Smooth muscle cell (in vitro differentiated cells): Measurements from ENCODE around the gene NEURL1. TPM values are rescaled to one million over a fixed set of nuclear protein-coding genes. Genes with fewer than 3 reads are reported as not detected.

Experiments
- DNase-seq: peaks from one replicate; lab custom pipeline; 2025; ENCODE audit not compliant: unreplicated experiment; lab: John Stamatoyannopoulos, UW
- H2AFZ ChIP-seq: fragments of 200-600 bp; sonication (generic); 2 replicates; pipeline ENCODE4 v1.6.0; 2016; ENCODE audit warnings: antibody characterized with exemption, low read depth, mild to moderate bottlenecking
- H3F3A ChIP-seq: fragments of 200-600 bp; sonication (generic); 2 replicates; pipeline ENCODE4 v1.6.0; 2017; ENCODE audit warnings: antibody characterized with exemption, low read depth
- H3K27ac ChIP-seq: fragments of 200-600 bp; sonication (generic); 2 replicates; pipeline ENCODE4 v1.5.1; 2016; ENCODE audit warnings: low read depth, mild to moderate bottlenecking
- H3K27me3 ChIP-seq: fragments of 200-600 bp; sonication (generic); 2 replicates; pipeline ENCODE4 v1.6.1; 2016; ENCODE audit warnings: low read depth, mild to moderate bottlenecking
- H3K36me3 ChIP-seq: fragments of 200-600 bp; sonication (generic); 2 replicates; pipeline ENCODE4 v1.5.1; 2016; ENCODE audit warnings: low read depth
- H3K4me1 ChIP-seq: fragments of 200-600 bp; sonication (generic); 2 replicates; pipeline ENCODE4 v1.5.1; 2016; ENCODE audit warnings: low read depth
- H3K4me2 ChIP-seq: fragments of 200-600 bp; sonication (generic); 2 replicates; pipeline ENCODE4 v1.6.0; 2016; ENCODE audit warnings: mild to moderate bottlenecking
- H3K4me3 ChIP-seq: fragments of 200-600 bp; sonication (generic); 2 replicates; pipeline ENCODE4 v1.5.1; 2016; ENCODE audit warnings: mild to moderate bottlenecking
- H3K79me2 ChIP-seq: fragments of 200-600 bp; sonication (generic); 2 replicates; pipeline ENCODE4 v1.6.0; 2016; ENCODE audit warnings: low read depth, mild to moderate bottlenecking
- H3K9ac ChIP-seq: fragments of 200-600 bp; sonication (generic); 2 replicates; pipeline ENCODE4 v1.6.0; 2016; ENCODE audit warnings: low read depth
- H3K9me3 ChIP-seq: fragments of 200-600 bp; sonication (generic); replicated peaks from 2 replicates; pipeline ENCODE4 v1.5.1; 2016; ENCODE audit warnings: low read depth
- H4K20me1 ChIP-seq: fragments of 200-600 bp; sonication (generic); 2 replicates; pipeline ENCODE4 v1.6.0; 2016; ENCODE audit warnings: low read depth
- WGBS: methylation state at CpG from one replicate; pipeline ENCODE4 v1.1.7; 2016; ENCODE audit warnings: low lambda C conversion rate; 5-methylcytosine and 5-hydroxymethylcytosine counted together
- polyA plus RNA-seq: library from polyadenylated mRNA; unstranded; fragments of >200 nt; fragmentation: Nextera tagmentation; extraction: Ambion mirVana; gene quantifications from 2 replicates; pipeline ENCODE4 v1.2.1, GENCODE V29; 2016
- total RNA-seq: library from RNA; depleted of rRNA; stranded (reverse); fragments of >200 nt; gene quantifications from 2 replicates; pipeline ENCODE4 v1.2.3, GENCODE V29; 2014
- TF ChIP-seq, protein P1 (sequence below): fragments of 200-600 bp; sonication (generic); IDR thresholded peaks from 2 replicates; pipeline ENCODE4 v1.5.1; 2017; ENCODE audit warnings: borderline replicate concordance, mild to moderate bottlenecking, antibody characterized with exemption; ENCODE audit not compliant: insufficient read depth, poor library complexity, severe bottlenecking

The NEURL1 gene
- total and polyA plus RNA-seq, 2 experiments from 2014 or later, result 0.04 to 0.91 TPM

- Histone ChIP-seq H2AFZ (no peak overlapping the region), H3K9ac (no peak overlapping the region), H3K9me3 (peaks cover 11% of the 10 kb centered on the region), H3K4me2 (no peak overlapping the region), H3K4me3 (no peak overlapping the region), H3F3A (no peaks in the 10 kb centered on the region), H3K36me3 (no peaks in the 10 kb centered on the region), H3K79me2 (no peaks in the 10 kb centered on the region), H4K20me1 (no peaks in the 10 kb centered on the region), H3K27me3 (peaks cover 29% of the 10 kb centered on the region), H3K4me1 (no peaks in the 10 kb centered on the region), H3K27ac (no peak overlapping the region)
- 90% methylated on average over 3 of the region's 3 CpGs for WGBS
- TF ChIP-seq, protein P1, sequence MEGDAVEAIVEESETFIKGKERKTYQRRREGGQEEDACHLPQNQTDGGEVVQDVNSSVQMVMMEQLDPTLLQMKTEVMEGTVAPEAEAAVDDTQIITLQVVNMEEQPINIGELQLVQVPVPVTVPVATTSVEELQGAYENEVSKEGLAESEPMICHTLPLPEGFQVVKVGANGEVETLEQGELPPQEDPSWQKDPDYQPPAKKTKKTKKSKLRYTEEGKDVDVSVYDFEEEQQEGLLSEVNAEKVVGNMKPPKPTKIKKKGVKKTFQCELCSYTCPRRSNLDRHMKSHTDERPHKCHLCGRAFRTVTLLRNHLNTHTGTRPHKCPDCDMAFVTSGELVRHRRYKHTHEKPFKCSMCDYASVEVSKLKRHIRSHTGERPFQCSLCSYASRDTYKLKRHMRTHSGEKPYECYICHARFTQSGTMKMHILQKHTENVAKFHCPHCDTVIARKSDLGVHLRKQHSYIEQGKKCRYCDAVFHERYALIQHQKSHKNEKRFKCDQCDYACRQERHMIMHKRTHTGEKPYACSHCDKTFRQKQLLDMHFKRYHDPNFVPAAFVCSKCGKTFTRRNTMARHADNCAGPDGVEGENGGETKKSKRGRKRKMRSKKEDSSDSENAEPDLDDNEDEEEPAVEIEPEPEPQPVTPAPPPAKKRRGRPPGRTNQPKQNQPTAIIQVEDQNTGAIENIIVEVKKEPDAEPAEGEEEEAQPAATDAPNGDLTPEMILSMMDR, result no peak
- DNase-seq, result no peak
Observed at GRCh38 chr10:103534621-103535498, 41.4 kb downstream of the NEURL1 start.

GRCh38 chr10:103535595-103535994 is 42.1 kb downstream of the NEURL1 start:
- no peak overlapping the region for H3K9ac ChIP-seq
- H3K4me2 ChIP-seq, result no peak overlapping the region
- no peaks in the 10 kb centered on the region for H3F3A ChIP-seq
- DNase-seq, result no peak
- no peak overlapping the region for H2AFZ ChIP-seq
- 93% methylated on average over 2 of the region's 2 CpGs for WGBS
- H3K36me3 ChIP-seq, result no peaks in the 10 kb centered on the region
- TF ChIP-seq, protein P1, result no peak
- peaks cover 4% of the 10 kb centered on the region for H3K9me3 ChIP-seq
- no peak overlapping the region for H3K4me3 ChIP-seq
- no peaks in the 10 kb centered on the region for H3K4me1 ChIP-seq
- H3K27me3 ChIP-seq, result peaks cover 29% of the 10 kb centered on the region
- no peaks in the 10 kb centered on the region for H3K79me2 ChIP-seq
- no peak overlapping the region for H3K27ac ChIP-seq
- H4K20me1 ChIP-seq, result no peaks in the 10 kb centered on the region

GRCh38 chr10:103539751-103540150 is 46.2 kb downstream of the NEURL1 start:
- H3K27ac ChIP-seq, result no peak overlapping the region
- TF ChIP-seq, protein P1, result no peak
- no peaks in the 10 kb centered on the region for H4K20me1 ChIP-seq
- peaks cover 32% of the 10 kb centered on the region for H3K27me3 ChIP-seq
- no peaks in the 10 kb centered on the region for H3K79me2 ChIP-seq
- no peaks in the 10 kb centered on the region for H3F3A ChIP-seq
- DNase-seq, result no peak
- 0% methylated on average over 1 of the region's 1 CpG for WGBS
- no peaks in the 10 kb centered on the region for H3K9me3 ChIP-seq
- H3K4me3 ChIP-seq, result no peak overlapping the region
- no peaks in the 10 kb centered on the region for H3K36me3 ChIP-seq
- H3K4me2 ChIP-seq, result no peak overlapping the region
- H3K9ac ChIP-seq, result no peak overlapping the region
- no peak overlapping the region for H2AFZ ChIP-seq
- peaks cover 12% of the 10 kb centered on the region for H3K4me1 ChIP-seq

DNA sequence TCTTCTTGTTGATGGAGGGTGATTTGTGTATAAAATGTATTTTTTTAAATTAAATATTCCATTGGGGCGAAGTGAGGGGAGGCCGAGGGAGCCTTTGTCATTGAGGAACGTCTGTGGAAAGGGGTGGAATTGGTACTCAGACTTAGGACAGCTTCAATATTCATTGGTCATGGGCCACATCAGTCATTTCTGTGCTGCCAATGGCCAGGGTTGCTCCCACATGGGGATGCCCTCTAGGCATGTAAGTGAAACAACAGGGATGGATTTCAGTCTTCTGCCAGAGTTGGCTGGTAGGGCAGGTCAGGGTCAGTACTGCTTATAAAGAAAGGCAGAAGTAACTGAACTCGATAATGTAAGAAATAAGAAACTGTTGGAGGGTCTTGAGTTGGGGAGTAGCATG is 47.2 kb downstream of the NEURL1 start:
- Histone ChIP-seq H3F3A (no peaks in the 10 kb centered on the region), H3K27me3 (peaks cover 31% of the 10 kb centered on the region)

More for the DNA sequence above, 47.2 kb downstream of the NEURL1 start:
- Histone ChIP-seq H3K9ac (no peak overlapping the region), H2AFZ (no peak overlapping the region), H3K36me3 (no peaks in the 10 kb centered on the region), H3K27ac (no peak overlapping the region), H3K4me1 (peaks cover 12% of the 10 kb centered on the region), H3K9me3 (no peaks in the 10 kb centered on the region), H3K4me2 (no peak overlapping the region), H3K79me2 (no peaks in the 10 kb centered on the region), H3K4me3 (no peak overlapping the region), H4K20me1 (no peaks in the 10 kb centered on the region)
- TF ChIP-seq, protein P1, result no peak
- 66% methylated on average over 4 of the region's 4 CpGs for WGBS
- DNase-seq, result no peak
